Liver (tissue), 9 donors: ENCODE results near the gene GRWD1. TPM values are rescaled to one million over a fixed set of nuclear protein-coding genes. Genes with fewer than 3 reads are reported as not detected.

ENCODE experiments used
- DNase-seq: peaks from one replicate; pipeline ENCODE4 v3.0.0-alpha.2; 2017; ENCODE audit warnings: low spot score
- H3K27ac ChIP-seq, 2 donors: one replicate each; pipeline ENCODE4 v1.7.0; 2013; ENCODE audit warnings: inconsistent platforms in 2 of 2, low read length in 2 of 2, control low read depth in 1 of 2, low read depth in 1 of 2, mild to moderate bottlenecking in 1 of 2
- H3K27me3 ChIP-seq, 4 donors: one replicate each; pipeline versions ENCODE4 v1.6.1 to v1.7.0; 2013; ENCODE audit warnings: low read length in 3 of 4, inconsistent platforms in 1 of 4, mild to moderate bottlenecking in 1 of 4, moderate library complexity in 1 of 4; ENCODE audit not compliant: control insufficient read depth in 4 of 4, insufficient read depth in 4 of 4
- H3K36me3 ChIP-seq, 4 donors: one replicate each; pipeline versions ENCODE4 v1.6.1 to v1.7.0; 2013; ENCODE audit warnings: low read length in 3 of 4, mild to moderate bottlenecking in 3 of 4, low read depth in 1 of 4, moderate library complexity in 1 of 4; ENCODE audit not compliant: control insufficient read depth in 4 of 4, insufficient read depth in 3 of 4
- H3K4me1 ChIP-seq, 4 donors: one replicate each; pipeline versions ENCODE4 v1.6.1 to v1.7.0; 2013; ENCODE audit warnings: low read length in 3 of 4, mild to moderate bottlenecking in 3 of 4, moderate library complexity in 1 of 4; ENCODE audit not compliant: control insufficient read depth in 4 of 4, insufficient read depth in 4 of 4
- H3K4me3 ChIP-seq, 3 donors: one replicate each; pipeline versions ENCODE4 v1.6.1 to v1.7.0; 2013; ENCODE audit warnings: low read length in 3 of 3, control low read depth in 1 of 3, low read depth in 1 of 3, mild to moderate bottlenecking in 1 of 3
- H3K9ac ChIP-seq, 2 donors: one replicate each; pipeline ENCODE4 v1.7.0; 2013; ENCODE audit warnings: low read length in 2 of 2, mild to moderate bottlenecking in 2 of 2, moderate library complexity in 2 of 2, control low read depth in 1 of 2, low read depth in 1 of 2
- H3K9me3 ChIP-seq, 4 donors: one replicate each; pipeline versions ENCODE4 v1.6.1 to v1.7.0; 2013; ENCODE audit warnings: low read length in 3 of 4; ENCODE audit not compliant: control insufficient read depth in 4 of 4
- ATF3 ChIP-seq: IDR thresholded peaks from 2 replicates; pipeline ENCODE4 v1.6.1; 2016; ENCODE audit warnings: antibody characterized with exemption
- CTCF ChIP-seq: fragments of 150-350 bp; IDR thresholded peaks from 2 replicates; pipeline ENCODE4 v1.5.1; 2017; ENCODE audit warnings: improper control_type of control experiment, low read depth, low read length; ENCODE audit not compliant: missing input control
- EGR1 ChIP-seq, 2 donors: IDR thresholded peaks; 2 replicates each; pipeline ENCODE4 v1.6.1; 2016 to 2018; ENCODE audit warnings: antibody characterized with exemption in 2 of 2, low read depth in 2 of 2
- FOXA1 ChIP-seq: IDR thresholded peaks from 2 replicates; pipeline ENCODE4 v1.6.1; 2016; ENCODE audit warnings: antibody characterized with exemption
- FOXA2 ChIP-seq: IDR thresholded peaks from 2 replicates; pipeline ENCODE4 v1.6.1; 2016; ENCODE audit warnings: antibody characterized with exemption
- GABPA ChIP-seq, 2 donors: IDR thresholded peaks in 1 of 2; conservative IDR thresholded peaks in 1 of 2; 2 replicates each; pipeline ENCODE4 v1.6.1; 2016; ENCODE audit warnings: antibody characterized with exemption in 2 of 2, mild to moderate bottlenecking in 1 of 2, moderate library complexity in 1 of 2
- HNF4A ChIP-seq, 2 donors: conservative IDR thresholded peaks; 2 replicates each; pipeline ENCODE4 v1.6.1; 2016; ENCODE audit warnings: antibody characterized with exemption in 2 of 2, mild to moderate bottlenecking in 2 of 2
- HNF4G ChIP-seq: IDR thresholded peaks from 2 replicates; pipeline ENCODE4 v1.6.1; 2016; ENCODE audit warnings: antibody characterized with exemption
- JUND ChIP-seq, 2 donors: IDR thresholded peaks; 2 replicates each; pipeline ENCODE4 v1.6.1; 2016; ENCODE audit warnings: antibody characterized with exemption in 2 of 2
- MAX ChIP-seq: IDR thresholded peaks from 2 replicates; pipeline ENCODE4 v1.6.1; 2016; ENCODE audit warnings: antibody characterized with exemption
- NR2F2 ChIP-seq: IDR thresholded peaks from 2 replicates; pipeline ENCODE4 v1.6.1; 2016; ENCODE audit warnings: antibody characterized with exemption
- RAD21 ChIP-seq, 2 donors: IDR thresholded peaks; 2 replicates each; pipeline ENCODE4 v1.6.1; 2016; ENCODE audit warnings: antibody characterized with exemption in 2 of 2, mild to moderate bottlenecking in 2 of 2
- RXRA ChIP-seq, 2 donors: IDR thresholded peaks; 2 replicates each; pipeline ENCODE4 v1.6.1; 2017 to 2018; ENCODE audit warnings: antibody characterized with exemption in 2 of 2, mild to moderate bottlenecking in 1 of 2
- SP1 ChIP-seq: IDR thresholded peaks from 2 replicates; pipeline ENCODE4 v1.6.1; 2018; ENCODE audit warnings: antibody characterized with exemption, mild to moderate bottlenecking
- TAF1 ChIP-seq: conservative IDR thresholded peaks from 2 replicates; pipeline ENCODE4 v1.6.1; 2016; ENCODE audit warnings: antibody characterized with exemption, mild to moderate bottlenecking
- YY1 ChIP-seq: IDR thresholded peaks from 2 replicates; pipeline ENCODE4 v1.6.1; 2016; ENCODE audit warnings: antibody characterized with exemption, mild to moderate bottlenecking
- WGBS: extraction: QIAGEN DNeasy Blood & Tissue Kit; methylation state at CpG from one replicate; pipeline ENCODE4 v1.1.7; 2013; 5-methylcytosine and 5-hydroxymethylcytosine counted together
- polyA plus RNA-seq, 2 donors: library from polyadenylated mRNA; stranded (reverse) in 1 of 2; unstranded in 1 of 2; fragments of 200-250 nt in 1 of 2; fragments of >200 nt in 1 of 2; fragmentation: Nextera tagmentation in 1 of 2; extraction: Ambion mirVana in 1 of 2; gene quantifications; one replicate each; pipeline versions ENCODE4 v1.2.1 to v1.2.3, GENCODE V29; 2013 to 2015
- total RNA-seq, 2 donors: library from RNA; depleted of rRNA; stranded (reverse); fragments of >200 nt; gene quantifications; one replicate each; pipeline ENCODE4 v1.2.3, GENCODE V29; 2014
- donor health status: healthy.
- donor health status: healthy.
- donor health status: healthy.
- donor health status: healthy.
- donor health status: healthy.

GRWD1 gene
- total and polyA plus RNA-seq, 4 donors = 7.1 to 31.7 (median 15.3) TPM

- WGBS = under 1% methylated on average over 36 of the region's 36 CpGs
- peak overlapping the region; percentile 70 to 79 for H3K27ac ChIP-seq
- H3K27me3 ChIP-seq = no peaks in the 10 kb centered on the region
- peaks cover 4 to 26% (median 19%) of the 10 kb centered on the region in 4 donors for H3K4me1 ChIP-seq
- peak overlapping the region; percentile 71 to 89 (median 87) for H3K4me3 ChIP-seq
- peak overlapping the region in 1 of 2 donors; percentile 67 for H3K9ac ChIP-seq
- peak; percentile 75 for TF ChIP-seq YY1
- TF ChIP-seq GABPA (IDR thresholded peaks at IDR 0.05 in 1 of 2, conservative IDR thresholded peaks at IDR 0.05 in 1 of 2) = peak in 1 of 2 donors; percentile 82
- TF ChIP-seq TAF1 = peak; percentile 62
- no peak for TF ChIP-seq MAX
- TF ChIP-seq NR2F2 = no peak
- peak in 1 of 2 donors; percentile 31 for TF ChIP-seq HNF4A (conservative IDR thresholded peaks at IDR 0.05)
- no peak for TF ChIP-seq FOXA2
- TF ChIP-seq HNF4G = no peak
- no peak for TF ChIP-seq FOXA1
- peak; percentile 97 for TF ChIP-seq SP1
- TF ChIP-seq EGR1 (IDR thresholded peaks at IDR 0.05; ENCODE audit: low read depth in 2 of 2) = peak in 1 of 2 donors; percentile 54
- peak in 1 of 2 donors; percentile 43 for TF ChIP-seq RXRA (IDR thresholded peaks at IDR 0.05)
- H3K36me3 ChIP-seq = peaks cover 3 to 15% (median 11%) of the 10 kb centered on the region in 4 donors
- H3K9me3 ChIP-seq = no peaks in the 10 kb centered on the region
- DNase-seq = peak; percentile 99
Measured at GRCh38 chr19:48468772-48469288, 23.0 kb downstream of the GRWD1 start.

GRCh38 chr19:48469289-48469881, 23.6 kb downstream of the GRWD1 start, which contains the start of gene CYTH2:
Gene CYTH2 (plus strand): TSS chr19:48469369. CDS start chr19:48469508, 139 bp downstream.
- peak within 1 kb of the TSS; percentile 71 to 89 (median 87) for H3K4me3 ChIP-seq
- peak within 1 kb of the TSS; percentile 24 to 67 for H3K9ac ChIP-seq
- DNase-seq = peak; percentile 83
- no peaks in the 10 kb centered on the region for H3K9me3 ChIP-seq
- H3K27me3 ChIP-seq = no peaks in the 10 kb centered on the region
- H3K27ac ChIP-seq = peak within 1 kb of the TSS; percentile 70 to 79
- H3K4me1 ChIP-seq = peaks cover 4 to 26% (median 19%) of the 10 kb centered on the region in 4 donors
- under 1% methylated on average over 66 of the region's 66 CpGs for WGBS
- peaks cover 5 to 20% (median 12%) of the 10 kb centered on the region in 4 donors for H3K36me3 ChIP-seq
- peak in 1 of 2 donors; percentile 59 for TF ChIP-seq GABPA (IDR thresholded peaks at IDR 0.05 in 1 of 2, conservative IDR thresholded peaks at IDR 0.05 in 1 of 2)
- TF ChIP-seq NR2F2 = no peak
- peak; percentile 7 for TF ChIP-seq YY1
- no peak for TF ChIP-seq FOXA2
- TF ChIP-seq MAX = no peak
- no peak for TF ChIP-seq HNF4G
- TF ChIP-seq RAD21 (IDR thresholded peaks at IDR 0.05) = no peak
- no peak for TF ChIP-seq JUND (IDR thresholded peaks at IDR 0.05)
- no peak for TF ChIP-seq EGR1 (IDR thresholded peaks at IDR 0.05; ENCODE audit: low read depth in 2 of 2)
- no peak for TF ChIP-seq HNF4A (conservative IDR thresholded peaks at IDR 0.05)
- no peak for TF ChIP-seq CTCF
- TF ChIP-seq ATF3 = no peak
